Lung (tissue), 12 donors: ENCODE results near the gene CYP21A2. TPM values are rescaled to one million over a fixed set of nuclear protein-coding genes. Genes with fewer than 3 reads are reported as not detected.
A peak's percentile ranks its signal among the peaks of the same experiment; 100 is the strongest.

Experiments
- ATAC-seq: fragments of 200-7000 bp; cut with Tn5 transposase; one replicate; pipeline ENCODE4 v1.9.1; 2020; ENCODE audit warnings: moderate number of reproducible peaks; ENCODE audit not compliant: insufficient read depth, low FRiP score
- DNase-seq, 3 donors: peaks; one replicate each; pipeline ENCODE4 v3.0.0-alpha.2; 2013 to 2017
- H3K27ac ChIP-seq, 2 donors: one replicate each; pipeline ENCODE4 v1.5.1; 2013; ENCODE audit warnings: mild to moderate bottlenecking in 2 of 2, moderate library complexity in 2 of 2, control low read depth in 1 of 2, inconsistent platforms in 1 of 2, low read depth in 1 of 2, low read length in 1 of 2
- H3K27me3 ChIP-seq, 3 donors: one replicate each; pipeline ENCODE4 v1.5.1; 2013; ENCODE audit warnings: low read length in 2 of 3; ENCODE audit not compliant: control insufficient read depth in 3 of 3, insufficient read depth in 3 of 3
- H3K36me3 ChIP-seq, 4 donors: one replicate each; pipeline ENCODE4 v1.5.1; 2013; ENCODE audit warnings: low read length in 4 of 4, mild to moderate bottlenecking in 1 of 4, moderate library complexity in 1 of 4; ENCODE audit not compliant: control insufficient read depth in 4 of 4, insufficient read depth in 4 of 4
- H3K4me1 ChIP-seq, 5 donors: one replicate each; pipeline ENCODE4 v1.5.1; 2013; ENCODE audit warnings: low read length in 5 of 5, mild to moderate bottlenecking in 2 of 5, moderate library complexity in 1 of 5; ENCODE audit not compliant: control insufficient read depth in 5 of 5, insufficient read depth in 5 of 5
- H3K4me3 ChIP-seq: one replicate; pipeline ENCODE4 v1.5.1; 2013; ENCODE audit warnings: mild to moderate bottlenecking, control low read depth, moderate library complexity
- H3K9ac ChIP-seq, 2 donors: one replicate each; pipeline ENCODE4 v1.5.1; 2013; ENCODE audit warnings: low read length in 2 of 2, control low read depth in 1 of 2; ENCODE audit not compliant: insufficient read depth in 1 of 2
- H3K9me3 ChIP-seq, 4 donors: one replicate each; pipeline ENCODE4 v1.5.1; 2013; ENCODE audit warnings: low read length in 3 of 4, mild to moderate bottlenecking in 1 of 4, moderate library complexity in 1 of 4; ENCODE audit not compliant: control insufficient read depth in 4 of 4, insufficient read depth in 3 of 4
- CTCF ChIP-seq: IDR thresholded peaks from 2 replicates; pipeline ENCODE4 v1.5.1; 2012; ENCODE audit warnings: mild to moderate bottlenecking; ENCODE audit errors: control extremely low read depth, extremely low read depth
- WGBS, 2 donors: extraction: QIAGEN DNeasy Blood & Tissue Kit; methylation state at CpG; one replicate each; pipeline ENCODE4 v1.1.7; 2013; 5-methylcytosine and 5-hydroxymethylcytosine counted together
- polyA plus RNA-seq, 2 donors: library from polyadenylated mRNA; stranded (reverse); fragments of 200-250 nt; gene quantifications; one replicate each; pipeline ENCODE4 v1.2.1, GENCODE V29; 2013
- total RNA-seq, 2 donors: library from RNA; depleted of rRNA in 1 of 2; stranded (reverse); fragments of >200 nt in 1 of 2; gene quantifications; one replicate each; pipeline ENCODE4 v1.2.1, GENCODE V29; 2014 to 2021
- donor health status: control.
- donor health status: control.
- donor health status: Bipolar disorder and iron deficiency.
- donor health status: healthy.
- donor health status: DM: yes; HTN: yes; CAD: no.

Gene CYP21A2
- total and polyA plus RNA-seq, 4 donors: 0.43 to 1.9 (median 0.98) TPM

DNA sequence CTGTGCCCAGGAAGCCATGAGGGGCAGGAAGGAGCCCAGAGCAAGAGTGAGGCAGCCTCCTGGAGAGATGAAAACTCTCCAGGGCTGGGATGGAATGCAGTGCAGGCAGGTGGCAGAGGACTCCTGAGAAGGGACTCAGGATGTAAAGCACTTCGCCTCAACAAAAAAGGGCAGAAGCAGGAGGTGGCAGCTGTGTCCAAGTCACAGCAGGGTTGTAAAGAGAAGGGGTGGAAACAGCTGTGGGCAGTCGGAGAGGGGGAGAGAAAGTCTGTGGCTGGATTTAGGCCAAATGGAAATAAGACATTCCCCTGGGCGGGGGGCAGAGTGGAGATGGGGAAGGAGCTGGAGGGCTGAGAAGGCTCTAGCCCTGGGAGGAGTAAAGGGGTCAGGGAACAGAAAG, 34.9 kb downstream of the CYP21A2 start:
- Histone ChIP-seq H3K27me3 (no peaks in the 10 kb centered on the region), H3K9ac (no peak overlapping the region), H3K36me3 (peaks cover 0 to 36% (median 0%) of the 10 kb centered on the region in 4 donors), H3K27ac (no peak overlapping the region), H3K4me1 (peaks cover 0 to 5% (median 0%) of the 10 kb centered on the region in 5 donors), H3K9me3 (no peaks in the 10 kb centered on the region), H3K4me3 (no peak overlapping the region)
- TF ChIP-seq CTCF: no peak
- ATAC-seq: no peak
- peak; percentile 47 to 73 (median 52) for DNase-seq
- 63 to 85% methylated on average over 3 of the region's 3 CpGs for WGBS, 2 donors

GRCh38 chr6:32073613-32074012, 35.4 kb downstream of the CYP21A2 start:
- WGBS, 2 donors: 91 to 96% methylated on average over 10 of the region's 10 CpGs
- Histone ChIP-seq H3K27ac (no peak overlapping the region), H3K27me3 (no peaks in the 10 kb centered on the region), H3K9me3 (no peaks in the 10 kb centered on the region), H3K4me3 (no peak overlapping the region), H3K9ac (no peak overlapping the region), H3K4me1 (peaks cover 0 to 5% (median 0%) of the 10 kb centered on the region in 5 donors), H3K36me3 (peaks cover 0 to 34% (median 0%) of the 10 kb centered on the region in 4 donors)
- no peak for ATAC-seq
- TF ChIP-seq CTCF: no peak
- no peak for DNase-seq

DNA sequence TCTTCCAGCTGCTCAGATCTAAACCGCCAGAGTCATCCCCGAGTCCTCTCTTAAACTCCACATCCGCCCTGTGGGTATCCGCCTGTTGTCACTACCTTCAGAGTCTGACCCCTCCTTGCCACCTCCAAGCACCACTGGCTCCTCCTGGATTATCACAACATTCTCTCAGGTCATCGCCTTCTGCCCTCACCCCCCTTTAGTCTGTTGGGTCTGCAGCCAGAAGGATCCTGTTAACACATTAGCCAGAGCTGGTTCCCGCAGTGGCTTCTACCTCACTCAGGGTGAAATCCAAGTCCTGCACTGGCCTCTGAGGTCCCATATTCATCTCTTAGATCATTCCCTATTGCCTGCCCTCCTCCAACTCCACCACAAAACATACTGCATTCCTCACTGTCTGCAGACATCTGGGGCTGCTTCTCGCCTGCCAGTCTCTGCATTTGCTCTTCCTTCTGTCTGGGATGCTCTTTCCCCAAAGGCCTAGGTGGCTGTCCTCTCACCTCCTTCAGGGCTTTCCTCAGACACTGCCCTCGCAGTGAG, 36.8 kb downstream of the CYP21A2 start:
- ATAC-seq: no peak
- H3K36me3 ChIP-seq: peaks cover 0 to 33% (median 0%) of the 10 kb centered on the region in 4 donors
- H3K4me1 ChIP-seq: peaks cover 0 to 8% (median 0%) of the 10 kb centered on the region in 5 donors
- H3K27me3 ChIP-seq: no peaks in the 10 kb centered on the region
- H3K4me3 ChIP-seq: no peak overlapping the region
- no peak for TF ChIP-seq CTCF
- no peaks in the 10 kb centered on the region for H3K9me3 ChIP-seq
- H3K9ac ChIP-seq: no peak overlapping the region
- WGBS, 2 donors: 88 to 96% methylated on average over 8 of the region's 8 CpGs
- no peak overlapping the region for H3K27ac ChIP-seq
- no peak for DNase-seq

DNA sequence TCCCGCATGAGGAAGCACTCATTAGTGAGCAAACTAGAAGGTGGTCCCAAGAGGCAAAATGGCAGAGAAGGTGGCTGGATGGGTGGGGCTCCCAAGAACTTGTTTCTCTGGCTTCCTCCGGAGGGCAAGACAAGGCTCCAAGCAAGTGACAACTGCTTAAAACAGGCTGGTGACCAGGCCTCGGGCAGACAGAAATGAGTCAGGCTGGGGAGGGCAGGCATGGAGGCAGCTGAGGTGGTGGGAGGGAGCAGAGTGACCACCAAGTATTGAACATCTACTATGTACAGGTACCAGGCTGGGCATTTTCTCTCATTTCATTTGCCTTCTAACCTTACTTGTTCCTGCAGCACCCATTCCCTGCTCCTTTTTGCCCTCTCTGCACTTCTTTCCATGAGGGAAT, 37.6 kb downstream of the CYP21A2 start:
- TF ChIP-seq CTCF: no peak
- Histone ChIP-seq H3K27ac (peak overlapping the region in 1 of 2 donors; percentile 34), H3K4me1 (peaks cover 0 to 8% (median 0%) of the 10 kb centered on the region in 5 donors), H3K9me3 (no peaks in the 10 kb centered on the region), H3K36me3 (peaks cover 0 to 30% (median 0%) of the 10 kb centered on the region in 4 donors), H3K9ac (no peak overlapping the region), H3K4me3 (no peak overlapping the region), H3K27me3 (no peaks in the 10 kb centered on the region)
- ATAC-seq: no peak
- WGBS, 2 donors: 78 to 93% methylated on average over 3 of the region's 3 CpGs
- no peak for DNase-seq
